Lung microvascular endothelial cell (primary cell): Measurements from ENCODE around the gene BRD3OS. TPM values are rescaled to one million over a fixed set of nuclear protein-coding genes. Genes with fewer than 3 reads are reported as not detected.
A peak's percentile ranks its signal among the peaks of the same experiment; 100 is the strongest.

ENCODE experiments used
- DNase-seq, 2 donors: peaks; one replicate each; pipeline versions ENCODE4 v3.0.0 to v3.0.0-alpha.2; 2010; ENCODE audit warnings: low read depth in 2 of 2
- total RNA-seq: library from RNA; depleted of rRNA; stranded (reverse); fragments of >200 nt; gene quantifications from 2 replicates; pipeline ENCODE4 v1.2.1, GENCODE V29; 2014

Gene BRD3OS
- 4.8 TPM in 2 replicates for total RNA-seq

DNA sequence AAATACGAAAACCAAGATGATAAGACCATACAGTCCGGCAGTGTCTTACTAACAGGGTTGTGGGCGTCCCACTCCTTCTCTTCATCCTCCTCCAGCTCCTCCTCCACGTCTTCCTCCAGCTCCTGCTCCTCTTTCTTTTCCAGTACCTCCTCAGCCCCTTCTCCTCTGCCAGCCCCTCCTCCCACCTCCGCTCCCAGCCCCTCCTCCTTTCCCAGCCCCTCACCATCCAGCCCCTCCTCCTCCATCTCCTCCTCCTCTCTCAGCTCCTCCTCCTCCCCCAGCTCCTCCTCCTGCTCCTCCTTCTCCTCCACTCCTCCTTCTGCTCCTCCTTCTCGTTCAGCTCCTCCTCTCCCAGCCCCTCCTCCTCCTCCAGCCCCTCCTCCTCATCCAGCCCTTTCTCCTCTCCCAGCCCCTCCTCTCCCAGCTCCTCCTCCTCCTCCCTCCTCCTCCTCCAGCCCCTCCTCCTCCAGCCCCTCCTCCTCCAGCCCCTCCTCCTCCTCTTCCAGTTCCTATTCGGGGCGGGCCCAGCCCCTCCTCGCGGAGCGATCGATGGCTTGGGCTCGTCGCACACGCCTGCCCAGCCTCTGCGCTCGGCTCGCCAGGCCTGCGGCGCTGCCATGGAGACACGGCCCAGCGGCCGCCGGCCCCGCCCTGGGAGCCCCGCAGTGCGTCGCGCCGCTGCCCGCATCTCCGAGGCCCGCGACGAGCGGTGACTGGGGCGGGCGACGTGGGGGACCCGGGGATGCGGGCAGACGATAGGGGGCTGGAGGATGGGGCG lies at the start of gene BRD3OS:
Gene BRD3OS (plus strand): TSS at position 654 of the 778 bp plus-strand sequence. CDS start 1,267 bp downstream, outside the sequence.
- DNase-seq: peak; percentile 99 to 100

DNA sequence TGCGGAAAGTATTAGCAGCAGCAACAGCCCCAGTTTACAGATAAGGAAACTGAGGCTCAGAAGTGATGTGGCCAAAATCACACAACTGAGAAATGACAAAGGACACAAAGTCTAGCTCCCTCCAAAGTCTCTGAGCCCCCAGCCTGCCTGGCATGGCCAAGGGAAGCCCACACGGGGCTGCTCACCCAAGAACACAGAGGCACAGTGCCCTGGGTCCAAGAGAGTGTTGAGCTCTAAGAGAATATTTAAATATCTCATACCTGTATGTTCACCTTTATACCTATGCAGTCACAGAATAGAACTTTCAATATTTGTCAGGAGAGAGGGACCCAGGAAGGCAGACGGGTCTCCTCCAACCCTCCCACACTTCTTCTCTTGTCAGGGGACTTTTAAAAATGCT lies 49.8 kb upstream of the BRD3OS start:
- no peak for DNase-seq

- no peak for DNase-seq
Observed at GRCh38 chr9:133976191-133976861, 49.0 kb upstream of the BRD3OS start.

DNA sequence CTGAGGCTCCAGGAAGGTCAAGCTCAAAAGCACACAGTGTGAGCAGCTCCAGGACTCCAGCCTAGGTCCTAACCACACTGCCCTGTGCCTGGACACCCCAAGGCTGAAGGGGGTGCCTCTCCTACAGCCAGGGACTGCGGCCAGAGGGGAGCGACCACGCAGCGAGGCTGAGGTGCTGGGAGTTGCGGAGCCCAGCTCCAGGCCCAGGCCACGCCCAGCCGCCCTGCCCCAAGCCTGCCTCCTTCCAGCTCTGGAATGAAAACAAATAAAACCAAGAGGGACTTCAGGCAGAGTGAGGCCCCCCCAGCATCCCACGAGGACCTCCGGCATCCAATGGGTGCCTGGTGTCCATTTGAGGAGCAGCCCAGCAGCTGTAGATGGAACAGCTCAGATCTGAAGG lies 48.4 kb upstream of the BRD3OS start:
- DNase-seq: no peak

DNA sequence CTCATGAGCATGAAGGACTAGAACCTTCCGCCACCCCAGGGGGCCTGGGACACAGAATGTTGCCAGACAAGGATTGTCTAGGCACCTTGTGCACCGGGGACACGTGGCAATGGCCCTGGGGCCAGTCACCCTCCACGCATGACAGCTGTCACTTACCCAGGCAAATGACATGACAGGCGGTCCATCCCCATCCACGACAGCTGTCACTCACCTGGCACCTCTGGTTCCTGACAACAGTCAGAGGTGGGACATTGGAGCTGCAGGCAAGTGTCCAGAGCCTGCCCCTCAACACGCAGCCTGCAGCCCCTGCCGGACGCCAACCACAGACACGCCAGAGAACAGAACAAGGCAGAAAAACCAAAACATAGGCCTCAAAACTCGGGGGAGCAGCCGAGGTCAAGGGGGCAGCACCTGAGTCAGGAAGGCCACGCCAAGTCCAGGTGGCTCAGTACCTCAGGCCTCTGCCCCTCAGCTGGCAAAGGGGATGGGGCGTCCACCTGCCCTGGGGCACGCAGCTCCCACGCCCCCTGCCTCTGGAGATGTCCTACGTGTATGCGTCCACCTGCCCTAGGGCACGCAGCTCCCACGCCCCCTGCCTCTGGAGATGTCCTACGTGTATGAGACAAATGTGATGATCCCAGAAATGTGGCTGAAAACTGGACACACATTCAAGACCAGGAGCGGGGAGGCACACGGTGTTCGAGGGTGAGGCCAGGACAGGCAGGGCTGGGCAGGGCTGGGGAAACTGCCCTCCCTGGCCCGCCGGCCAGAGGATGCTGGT lies 47.7 kb upstream of the BRD3OS start:
- no peak for DNase-seq

DNA sequence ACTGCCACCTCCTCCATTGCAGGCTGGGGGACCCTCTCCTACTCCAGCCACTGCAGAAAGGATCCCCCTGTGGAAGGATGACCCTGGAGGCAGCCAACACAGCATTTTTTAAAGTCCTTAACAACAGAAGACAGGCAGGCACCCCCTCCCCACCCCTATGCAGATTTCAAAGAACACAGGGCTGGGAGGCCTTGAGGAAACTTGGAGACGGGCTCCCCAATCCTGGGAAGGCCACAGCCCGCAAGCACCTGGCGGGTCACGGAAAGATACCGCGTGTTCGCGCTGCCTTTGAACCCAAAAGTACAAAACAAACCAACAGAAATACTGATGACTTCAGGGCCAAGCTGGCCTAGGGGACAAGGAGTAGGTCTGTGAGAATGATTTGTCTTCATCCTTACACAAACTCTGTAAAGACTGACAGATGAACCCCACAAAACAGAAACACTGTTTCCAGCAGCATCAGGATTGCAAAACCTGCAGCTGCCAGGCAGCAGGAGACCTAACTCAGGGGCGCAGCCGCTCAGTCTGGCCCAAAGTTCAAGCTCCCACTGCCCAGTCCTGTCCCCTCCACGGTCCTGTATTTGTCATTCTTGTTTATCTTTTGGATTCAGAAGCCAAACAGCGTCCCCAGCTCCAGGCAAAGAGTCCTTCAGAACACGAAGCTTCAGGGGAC lies 46.9 kb upstream of the BRD3OS start:
- DNase-seq: no peak

DNA sequence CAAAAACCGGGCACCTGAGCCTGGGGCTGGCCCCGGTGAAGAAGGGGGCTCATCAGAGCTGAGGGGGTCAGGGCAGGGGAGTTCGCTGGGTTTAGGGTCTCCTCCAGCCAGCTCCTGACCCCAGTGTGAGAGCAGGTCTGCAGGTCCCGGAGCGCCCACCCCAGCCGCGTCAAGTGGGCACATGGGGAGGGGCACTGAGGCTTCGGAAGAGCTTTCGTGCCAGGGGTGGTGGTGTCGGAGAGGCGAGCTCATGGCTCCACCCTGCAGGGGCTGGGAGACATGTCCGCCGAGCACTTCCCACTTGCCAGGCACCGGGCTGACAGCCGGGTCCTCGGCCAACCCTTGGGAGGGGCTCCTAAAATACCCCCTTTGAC lies 46.4 kb upstream of the BRD3OS start:
- no peak for DNase-seq

GRCh38 chr9:133979273-133979920 lies 45.9 kb upstream of the BRD3OS start:
- peak; percentile 57 to 67 for DNase-seq

- no peak for DNase-seq
Observed at GRCh38 chr9:133979921-133980863, 45.1 kb upstream of the BRD3OS start.

- no peak for DNase-seq
Observed at GRCh38 chr9:133980864-133981588, 44.3 kb upstream of the BRD3OS start.

GRCh38 chr9:133981589-133981957 lies 43.7 kb upstream of the BRD3OS start:
- DNase-seq: no peak

DNA sequence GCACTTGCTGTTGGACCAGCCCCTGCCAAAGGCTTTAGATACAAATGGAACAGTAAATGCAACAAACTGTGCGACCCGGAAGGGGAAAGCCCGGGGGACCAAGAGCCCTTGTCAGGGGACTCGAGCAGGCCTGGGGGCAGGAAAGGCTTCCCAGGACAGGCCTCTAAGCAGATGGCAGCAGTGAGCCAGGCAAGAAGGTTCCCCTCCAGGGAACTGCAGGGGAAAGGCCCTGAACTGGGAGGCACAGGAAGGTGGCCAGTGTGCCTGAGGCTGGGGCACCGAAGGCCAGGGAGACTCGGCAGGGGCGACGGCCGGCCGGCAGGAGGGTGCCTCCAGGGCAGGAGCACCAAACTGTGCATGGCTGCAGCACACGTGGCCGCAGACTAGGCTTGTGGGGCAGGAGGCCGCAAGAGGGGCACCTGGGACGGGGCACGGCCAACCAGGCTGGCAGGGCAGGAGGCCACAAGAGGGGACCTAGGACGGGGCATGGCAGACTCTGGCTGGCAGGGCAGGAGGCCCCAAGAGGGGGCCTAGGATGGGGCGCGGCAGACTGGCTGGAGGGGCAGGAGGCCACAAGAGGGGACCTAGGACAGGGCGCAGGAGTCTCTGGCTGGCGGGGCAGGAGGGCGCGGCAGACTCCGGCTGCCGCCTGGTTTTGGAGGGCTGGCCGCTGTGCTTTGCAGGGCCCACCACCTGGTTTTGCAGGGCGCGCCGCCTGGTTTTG lies 43.2 kb upstream of the BRD3OS start:
- no peak for DNase-seq

DNA sequence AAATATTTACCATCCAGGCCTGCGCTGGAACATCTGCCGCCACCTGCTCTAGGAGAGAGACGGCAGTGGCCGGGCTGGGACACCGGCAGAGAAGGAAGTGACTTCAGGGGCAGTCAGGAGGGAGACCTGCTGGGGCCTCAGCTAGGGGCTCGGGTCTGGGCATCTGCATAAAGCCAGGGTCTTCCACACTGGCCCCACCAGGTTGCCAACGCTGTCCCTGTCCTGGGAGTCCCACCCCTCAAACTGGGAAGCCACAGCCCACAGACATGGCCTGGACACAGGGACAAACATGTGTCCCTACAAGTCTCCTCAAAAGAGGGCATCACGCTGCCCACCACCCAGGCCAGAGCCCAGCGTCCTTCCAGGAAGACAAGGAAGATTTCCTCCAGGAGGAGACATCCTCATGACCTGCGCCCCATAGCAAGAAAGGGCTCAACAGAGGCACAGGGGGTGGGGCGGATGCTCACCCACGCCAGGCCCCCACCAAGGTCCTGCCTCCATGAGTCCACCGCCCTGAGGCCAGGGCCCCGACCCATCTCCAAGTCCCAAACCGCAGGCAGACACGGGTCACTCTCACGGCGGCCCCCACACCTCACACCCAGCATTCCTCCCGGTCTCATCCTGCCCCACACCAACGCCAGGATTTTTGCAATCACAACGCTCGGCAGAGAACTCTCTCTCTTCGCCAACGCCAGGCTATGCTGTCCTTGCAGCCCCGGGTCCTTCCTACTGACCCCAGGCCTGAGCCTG lies 42.1 kb upstream of the BRD3OS start:
- DNase-seq: no peak

DNA sequence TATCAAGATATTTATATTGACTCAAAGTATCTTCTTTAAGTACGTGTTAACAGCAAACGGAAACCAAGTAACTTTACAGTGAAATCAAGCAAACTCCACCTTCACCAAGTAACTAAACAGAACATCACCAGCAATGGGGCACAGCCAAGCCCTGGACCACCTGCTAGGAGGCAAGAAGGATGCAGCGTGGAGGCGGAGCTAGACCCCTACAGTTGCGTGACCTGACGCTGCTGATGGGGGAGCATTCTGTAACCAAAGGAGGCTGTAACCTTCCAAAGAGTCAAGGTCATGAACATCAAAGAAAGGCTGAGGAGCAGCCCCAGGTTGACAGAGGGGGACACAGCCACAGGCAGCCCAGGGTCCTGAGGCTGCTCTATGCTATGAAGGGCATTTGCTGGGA lies 39.2 kb upstream of the BRD3OS start:
- no peak for DNase-seq

DNA sequence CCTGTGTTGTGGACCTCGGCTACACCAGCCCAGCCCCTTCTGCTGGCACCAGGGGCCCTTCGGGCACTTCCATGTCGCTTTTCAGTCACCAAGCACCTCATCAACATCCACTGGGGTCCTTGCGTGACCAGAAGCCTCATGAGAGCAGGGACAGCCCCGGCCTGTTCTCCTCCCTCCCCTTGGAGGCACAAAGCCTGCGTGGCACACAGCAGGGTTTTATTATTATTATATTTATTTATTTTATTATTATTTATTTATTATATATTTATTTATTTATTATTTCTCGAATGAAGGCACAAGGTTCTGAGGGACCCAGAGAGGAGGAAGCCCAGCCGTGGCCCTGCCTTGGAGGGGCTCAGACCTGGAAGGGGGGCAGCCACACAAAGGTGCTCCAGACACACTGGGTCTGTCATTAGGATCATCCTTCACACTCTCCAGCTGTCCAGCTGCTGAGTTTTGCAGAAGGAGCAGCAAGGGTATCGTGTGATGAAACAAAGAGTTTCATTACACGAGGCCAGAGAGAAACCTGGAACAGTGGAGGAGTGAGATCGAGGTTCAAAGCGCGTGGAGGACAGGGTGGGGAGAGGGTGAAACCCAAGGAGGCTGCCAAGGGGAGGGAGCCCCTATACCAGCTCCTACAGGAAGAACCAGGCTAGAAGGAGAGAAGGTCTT lies 38.4 kb upstream of the BRD3OS start:
- no peak for DNase-seq

DNA sequence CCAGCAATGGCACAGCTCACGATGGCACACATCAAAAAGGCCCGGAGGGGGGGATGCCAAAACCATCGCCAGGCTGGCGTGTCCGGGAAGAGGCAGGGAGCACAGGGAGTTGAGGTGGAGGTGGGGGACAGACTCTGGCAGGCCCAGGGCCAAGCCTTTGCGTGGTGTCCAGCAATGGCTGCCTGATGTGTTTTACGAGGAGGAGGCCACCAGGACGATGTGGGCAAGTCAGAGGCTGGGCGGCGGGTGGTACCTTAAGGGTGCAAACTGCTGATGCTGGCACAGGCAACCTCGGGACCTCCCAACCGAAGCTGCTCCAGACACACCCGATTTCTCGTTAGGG lies 37.9 kb upstream of the BRD3OS start:
- no peak for DNase-seq

DNA sequence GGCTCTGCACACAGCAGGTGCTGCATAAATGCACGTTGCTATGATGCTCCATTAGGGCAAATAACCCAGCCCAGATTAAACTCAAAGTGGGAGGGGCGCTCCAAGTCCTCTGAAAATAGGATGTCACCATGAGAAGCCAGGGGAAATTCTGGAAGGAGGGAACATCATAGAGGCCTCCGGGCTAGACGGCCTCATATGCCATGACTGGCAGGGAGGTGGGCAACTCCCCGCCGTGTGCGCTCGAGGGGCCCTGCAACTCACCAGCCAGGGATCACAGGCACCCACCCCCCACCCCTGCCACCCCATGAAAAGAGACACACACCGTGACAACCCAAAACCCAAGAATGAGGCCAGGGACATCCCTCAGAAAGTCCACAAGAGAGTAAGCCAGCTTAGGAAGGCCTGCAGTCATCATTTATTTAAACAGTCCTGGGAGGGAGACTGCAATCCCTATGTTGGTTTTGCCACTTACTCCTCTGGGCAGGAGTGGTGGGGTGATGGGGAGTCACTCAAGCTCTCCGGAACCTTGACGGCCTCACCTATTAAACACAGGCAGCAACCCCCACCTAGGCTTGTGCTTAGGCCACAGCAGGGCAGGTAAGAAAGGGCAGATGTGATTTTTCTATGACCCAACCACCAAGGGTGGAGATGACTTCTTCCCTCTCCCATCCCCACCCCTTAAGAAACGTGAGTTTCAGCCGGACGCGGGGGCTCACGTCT lies 37.2 kb upstream of the BRD3OS start:
- no peak for DNase-seq
